IMR-90 (cell line): ENCODE results near the gene PPP1R8. TPM values are rescaled to one million over a fixed set of nuclear protein-coding genes. Genes with fewer than 3 reads are reported as not detected.

Experiments
- ATAC-seq: fragments of 200-7000 bp; cut with Tn5 transposase; 2 replicates; pipeline ENCODE4 v1.9.1; 2020; ENCODE audit warnings: low read depth, mild to moderate bottlenecking, moderate library complexity
- BruUV-seq: library from RNA; stranded (reverse); fragments of 400-500 nt; replicated peaks from 2 replicates; lab custom pipeline; 2021; lab: Mats Ljungman, UMichigan
- CTCF ChIA-PET: fragments of 300-600 bp; formaldehyde crosslinking; extraction: SDS; loops from one replicate; lab custom pipeline; 2021; ENCODE audit warnings: antibody characterized with exemption; lab: Yijun Ruan, JAX
- POLR2A ChIA-PET: fragments of 300-600 bp; sonication (Branson Sonifier 250); formaldehyde crosslinking; loops from one replicate; lab custom pipeline; 2022; ENCODE audit warnings: antibody characterized with exemption; ENCODE audit not compliant: unreplicated experiment; lab: Charles Lee
- DNase-seq: peaks from one replicate; pipeline ENCODE4 v3.0.0; 2013
- H2AFZ ChIP-seq: replicated peaks from 2 replicates; pipeline ENCODE3; 2013; ENCODE audit warnings: low read length, mild to moderate bottlenecking; ENCODE audit not compliant: poor library complexity
- H2AK5ac ChIP-seq: 2 replicates; pipeline ENCODE4 v1.6.1; 2013; ENCODE audit warnings: low read depth, low read length, inconsistent platforms
- H2AK9ac ChIP-seq: replicated peaks from 2 replicates; pipeline ENCODE3; 2013; ENCODE audit warnings: mild to moderate bottlenecking, low read depth, low read length, moderate library complexity; ENCODE audit not compliant: poor library complexity
- H2BK120ac ChIP-seq: 2 replicates; pipeline ENCODE4 v1.6.1; 2013; ENCODE audit warnings: low read depth, low read length, inconsistent platforms
- H2BK15ac ChIP-seq: 3 replicates; pipeline ENCODE4 v1.6.1; 2013; ENCODE audit warnings: low read depth, low read length, inconsistent platforms
- H2BK20ac ChIP-seq: 2 replicates; pipeline ENCODE4 v1.6.1; 2013; ENCODE audit warnings: low read depth, mild to moderate bottlenecking, inconsistent platforms, low read length, moderate library complexity
- H2BK5ac ChIP-seq: 2 replicates; pipeline ENCODE4 v1.6.1; 2013; ENCODE audit warnings: mild to moderate bottlenecking, low read depth, low read length, inconsistent platforms; ENCODE audit not compliant: poor library complexity, severe bottlenecking
- H3K14ac ChIP-seq: replicated peaks from 2 replicates; pipeline ENCODE4 v1.6.1; 2013; ENCODE audit warnings: low read depth, low read length, inconsistent platforms
- H3K18ac ChIP-seq: 2 replicates; pipeline ENCODE4 v1.6.1; 2013; ENCODE audit warnings: low read depth, low read length, control low read depth
- H3K23ac ChIP-seq: 2 replicates; pipeline ENCODE4 v1.6.1; 2013; ENCODE audit warnings: low read depth, low read length, inconsistent platforms
- H3K27ac ChIP-seq: 2 replicates; pipeline ENCODE4 v1.5.1; 2013; ENCODE audit warnings: mild to moderate bottlenecking, control low read depth, low read length; ENCODE audit not compliant: insufficient read depth
- H3K27me3 ChIP-seq: 2 replicates; pipeline ENCODE4 v1.6.1; 2013; ENCODE audit warnings: low read length; ENCODE audit not compliant: control insufficient read depth, insufficient read depth
- H3K36me3 ChIP-seq: 2 replicates; pipeline ENCODE4 v1.6.1; 2013; ENCODE audit warnings: low read length, mixed read lengths; ENCODE audit not compliant: control insufficient read depth, insufficient read depth
- H3K4ac ChIP-seq: 2 replicates; pipeline ENCODE4 v1.6.1; 2013; ENCODE audit warnings: low read depth, low read length, inconsistent platforms
- H3K4me1 ChIP-seq: 2 replicates; pipeline ENCODE4 v1.6.1; 2013; ENCODE audit warnings: low read length, mixed read lengths; ENCODE audit not compliant: control insufficient read depth, insufficient read depth
- H3K4me2 ChIP-seq: 2 replicates; pipeline ENCODE4 v1.6.1; 2013; ENCODE audit warnings: low read depth, mild to moderate bottlenecking, control low read depth, low read length, moderate library complexity
- H3K4me3 ChIP-seq: 2 replicates; pipeline ENCODE4 v1.5.1; 2013; ENCODE audit warnings: low read depth, mild to moderate bottlenecking, control low read depth, low read length, moderate library complexity; ENCODE audit not compliant: insufficient read depth
- H3K56ac ChIP-seq: 2 replicates; pipeline ENCODE4 v1.6.1; 2013; ENCODE audit warnings: low read length, inconsistent platforms; ENCODE audit not compliant: insufficient read depth; ENCODE audit errors: extremely low read depth
- H3K79me1 ChIP-seq, 2 experiments: 2 replicates each; pipeline ENCODE4 v1.6.1; 2013; ENCODE audit warnings: low read length in 2 of 2, inconsistent platforms in 1 of 2, low read depth in 1 of 2
- H3K9ac ChIP-seq: 2 replicates; pipeline ENCODE4 v1.6.1; 2013; ENCODE audit warnings: low read depth, low read length, control low read depth
- H3K9me1 ChIP-seq: 2 replicates; pipeline ENCODE4 v1.6.1; 2013; ENCODE audit warnings: low read length, inconsistent platforms; ENCODE audit not compliant: insufficient read depth
- H3K9me3 ChIP-seq: 2 replicates; pipeline ENCODE4 v1.6.1; 2013; ENCODE audit warnings: low read length; ENCODE audit not compliant: control insufficient read depth, insufficient read depth
- H4K20me1 ChIP-seq: 2 replicates; pipeline ENCODE4 v1.6.1; 2013; ENCODE audit warnings: low read length, inconsistent platforms; ENCODE audit not compliant: insufficient read depth
- H4K5ac ChIP-seq: 2 replicates; pipeline ENCODE4 v1.6.1; 2013; ENCODE audit warnings: mild to moderate bottlenecking, low read depth, low read length, control low read depth
- H4K8ac ChIP-seq, 2 experiments: 2 replicates each; pipeline ENCODE4 v1.6.1; 2013; ENCODE audit warnings: low read depth in 2 of 2, low read length in 2 of 2, control low read depth in 1 of 2, inconsistent platforms in 1 of 2
- H4K91ac ChIP-seq: 2 replicates; pipeline ENCODE4 v1.6.1; 2013; ENCODE audit warnings: low read depth, low read length, inconsistent platforms; ENCODE audit not compliant: insufficient read depth
- BHLHE40 ChIP-seq: fragments of 150-350 bp; IDR thresholded peaks from 2 replicates; pipeline ENCODE4 v1.6.1; 2016; ENCODE audit warnings: mild to moderate bottlenecking, low read depth, low read length
- CEBPB ChIP-seq: IDR thresholded peaks from 2 replicates; pipeline ENCODE4 v1.6.1; 2012; ENCODE audit warnings: low read depth, low read length, improper control_type of control experiment
- CHD1 ChIP-seq: IDR thresholded peaks from 2 replicates; pipeline ENCODE4 v1.6.1; 2012; ENCODE audit warnings: low read depth, low read length, improper control_type of control experiment
- ELK1 ChIP-seq: fragments of 150-350 bp; IDR thresholded peaks from 2 replicates; pipeline ENCODE4 v1.6.1; 2016; ENCODE audit warnings: low read depth, mild to moderate bottlenecking, low read length, moderate library complexity, borderline replicate concordance
- FOS ChIP-seq: fragments of 150-350 bp; IDR thresholded peaks from 2 replicates; pipeline ENCODE4 v1.6.1; 2016; ENCODE audit warnings: low read depth, low read length
- MAFK ChIP-seq: IDR thresholded peaks from 2 replicates; pipeline ENCODE4 v1.6.1; 2012; ENCODE audit warnings: low read depth, low read length, improper control_type of control experiment
- MAZ ChIP-seq: IDR thresholded peaks from 2 replicates; pipeline ENCODE4 v1.6.1; 2012; ENCODE audit warnings: low read depth, mild to moderate bottlenecking, low read length, improper control_type of control experiment, moderate library complexity, borderline replicate concordance
- MXI1 ChIP-seq: IDR thresholded peaks from 2 replicates; pipeline ENCODE4 v1.6.1; 2012; ENCODE audit warnings: low read depth, mild to moderate bottlenecking, low read length, moderate library complexity, borderline replicate concordance
- NFE2L2 ChIP-seq: fragments of 150-350 bp; IDR thresholded peaks from 2 replicates; pipeline ENCODE4 v1.6.1; 2016; ENCODE audit warnings: low read depth, mild to moderate bottlenecking, low read length
- POLR2A ChIP-seq: IDR thresholded peaks from 2 replicates; pipeline ENCODE4 v1.6.1; 2012; ENCODE audit warnings: mild to moderate bottlenecking, low read depth, low read length
- RAD21 ChIP-seq: IDR thresholded peaks from 2 replicates; pipeline ENCODE4 v1.6.1; 2012; ENCODE audit warnings: low read length, improper control_type of control experiment
- RCOR1 ChIP-seq: IDR thresholded peaks from 2 replicates; pipeline ENCODE4 v1.6.1; 2012; ENCODE audit warnings: mild to moderate bottlenecking, low read length, improper control_type of control experiment; ENCODE audit not compliant: insufficient replicate concordance
- RFX5 ChIP-seq: IDR thresholded peaks from 2 replicates; pipeline ENCODE4 v1.8.0; 2012; ENCODE audit warnings: low read depth, mild to moderate bottlenecking, low read length, moderate library complexity
- SMC3 ChIP-seq: fragments of 150-350 bp; IDR thresholded peaks from 2 replicates; pipeline ENCODE4 v1.6.1; 2016; ENCODE audit warnings: low read depth, mild to moderate bottlenecking, antibody characterized with exemption, low read length, moderate library complexity
- USF2 ChIP-seq: fragments of 150-350 bp; IDR thresholded peaks from 2 replicates; pipeline ENCODE4 v1.6.1; 2017; ENCODE audit warnings: mild to moderate bottlenecking, antibody characterized with exemption, low read length, low read depth
- WGBS, 2 experiments: methylation state at CpG; one replicate each; pipeline versions ENCODE4 v1.1.5 to v1.1.7; 2013; ENCODE audit warnings: missing lambda C conversion rate in 2 of 2; ENCODE audit not compliant: insufficient read length in 1 of 2; ENCODE audit errors: extremely low coverage in 2 of 2; 5-methylcytosine and 5-hydroxymethylcytosine counted together
- dilution Hi-C: fragments of 300-500 bp; cut with HindIII; formaldehyde crosslinking; loops from one replicate; pipeline ENCODE4 v1.14.3; 2018; ENCODE audit warnings: low sequenced_read_pairs; ENCODE audit not compliant: unreplicated experiment
- in situ Hi-C: fragments of 300-500 bp; cut with MboI; formaldehyde crosslinking; loops from 3 replicates; pipeline ENCODE4 v1.14.3; 2019; ENCODE audit warnings: low sequenced_read_pairs, inconsistent platforms, mixed read lengths
- intact Hi-C: fragments of 100-400 bp; cut with micrococcal nuclease; formaldehyde crosslinking; loops from 2 replicates; pipeline ENCODE4 v1.10.0; 2022
- polyA plus RNA-seq, 3 experiments: library from polyadenylated mRNA; depleted of rRNA; stranded (reverse); fragments of >200 nt; gene quantifications; 2 replicates each; pipeline ENCODE4 v1.2.3, GENCODE V29; 2012; ENCODE audit warnings: low replicate concordance in 1 of 3
- total RNA-seq: library from RNA; depleted of rRNA; stranded (reverse); fragments of >200 nt; gene quantifications from 2 replicates; pipeline ENCODE4 v1.2.3, GENCODE V29; 2012
- TF ChIP-seq, protein P1 (sequence below): conservative IDR thresholded peaks from 2 replicates; pipeline ENCODE4 v1.5.1; 2012; ENCODE audit warnings: mild to moderate bottlenecking, low read depth, low read length, improper control_type of control experiment

Gene PPP1R8
- total and polyA plus RNA-seq, 2 of the 4 experiments (the other 2 are of a cell fraction) = 53.8 to 80.1 TPM

GRCh38 chr1:27886744-27887143 is 56.2 kb downstream of the PPP1R8 start:
- Histone ChIP-seq H3K79me1 (no peaks in the 10 kb centered on the region), H2BK120ac (no peak overlapping the region), H3K27me3 (no peaks in the 10 kb centered on the region), H2AK5ac (no peak overlapping the region), H2AK9ac (no peak overlapping the region), H3K9ac (no peak overlapping the region), H3K4me1 (no peaks in the 10 kb centered on the region), H4K20me1 (no peaks in the 10 kb centered on the region), H3K23ac (no peak overlapping the region), H3K27ac (no peak overlapping the region), H3K56ac (no peak overlapping the region), H4K5ac (no peak overlapping the region), H4K8ac (no peak overlapping the region), H3K36me3 (peaks cover 6% of the 10 kb centered on the region; the same call in 1 of the 2 replicates), H2AFZ (no peak overlapping the region), H3K9me3 (no peaks in the 10 kb centered on the region), H3K14ac (no peak overlapping the region), H3K9me1 (no peaks in the 10 kb centered on the region), H2BK5ac (no peak overlapping the region), H2BK20ac (no peak overlapping the region), H2BK15ac (no peak overlapping the region), H3K18ac (no peak overlapping the region), H3K4ac (no peak overlapping the region), H3K4me3 (no peak overlapping the region), H4K91ac (no peak overlapping the region), H3K4me2 (no peak overlapping the region)
- ChIA-PET POLR2A (no interaction called here), CTCF (interaction anchor here (0.9 kb wide), 1 partner anchor 23 kb away, joined by 3 read pairs; no protein-coding TSS in a partner anchor)
- no TSS peak for BruUV-seq
- in situ Hi-C loops = no loop called here
- WGBS, 2 experiments = no CpG with 5 or more reads among the region's 3 CpGs
- intact Hi-C loops = no loop called here
- TF ChIP-seq RAD21 (no peak), ELK1 (no peak), CEBPB (no peak), SMC3 (no peak), MAZ (no peak), NFE2L2 (no peak), RCOR1 (no peak), BHLHE40 (no peak), RFX5 (no peak), MXI1 (no peak), FOS (no peak), CHD1 (no peak), MAFK (no peak), POLR2A (no peak), USF2 (no peak)
- TF ChIP-seq, protein P1, sequence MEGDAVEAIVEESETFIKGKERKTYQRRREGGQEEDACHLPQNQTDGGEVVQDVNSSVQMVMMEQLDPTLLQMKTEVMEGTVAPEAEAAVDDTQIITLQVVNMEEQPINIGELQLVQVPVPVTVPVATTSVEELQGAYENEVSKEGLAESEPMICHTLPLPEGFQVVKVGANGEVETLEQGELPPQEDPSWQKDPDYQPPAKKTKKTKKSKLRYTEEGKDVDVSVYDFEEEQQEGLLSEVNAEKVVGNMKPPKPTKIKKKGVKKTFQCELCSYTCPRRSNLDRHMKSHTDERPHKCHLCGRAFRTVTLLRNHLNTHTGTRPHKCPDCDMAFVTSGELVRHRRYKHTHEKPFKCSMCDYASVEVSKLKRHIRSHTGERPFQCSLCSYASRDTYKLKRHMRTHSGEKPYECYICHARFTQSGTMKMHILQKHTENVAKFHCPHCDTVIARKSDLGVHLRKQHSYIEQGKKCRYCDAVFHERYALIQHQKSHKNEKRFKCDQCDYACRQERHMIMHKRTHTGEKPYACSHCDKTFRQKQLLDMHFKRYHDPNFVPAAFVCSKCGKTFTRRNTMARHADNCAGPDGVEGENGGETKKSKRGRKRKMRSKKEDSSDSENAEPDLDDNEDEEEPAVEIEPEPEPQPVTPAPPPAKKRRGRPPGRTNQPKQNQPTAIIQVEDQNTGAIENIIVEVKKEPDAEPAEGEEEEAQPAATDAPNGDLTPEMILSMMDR = no peak
- DNase-seq (no peak), ATAC-seq (no peak; the same call in 1 of the 2 replicates)
- dilution Hi-C loops = no loop called here
